Effector memory CD8-positive, alpha-beta T cell (primary cell): ENCODE results near the gene LAMTOR1.

Source experiments
- ATAC-seq: fragments of 150-1000 bp; cut with Tn5 transposase; replicated peaks from 2 replicates; pipeline ENCODE4 v1.10.0; 2021; ENCODE audit warnings: mild to moderate bottlenecking, moderate library complexity
- DNase-seq, 3 experiments: peaks; one replicate each; pipeline ENCODE4 v3.0.0; 2021
- H3K27ac Mint-ChIP-seq, 2 donors: one replicate each; pipeline ENCODE4 v1.8.0; 2022; ENCODE audit warnings: mild to moderate bottlenecking in 2 of 2, mixed read lengths in 2 of 2, moderate library complexity in 2 of 2
- H3K27me3 Mint-ChIP-seq, 2 donors: one replicate each; pipeline ENCODE4 v1.8.0; 2022; ENCODE audit warnings: mixed read lengths in 2 of 2
- H3K36me3 Mint-ChIP-seq: one replicate; pipeline ENCODE4 v1.8.0; 2022; ENCODE audit warnings: mild to moderate bottlenecking, moderate library complexity, mixed read lengths; ENCODE audit not compliant: insufficient read depth
- H3K4me1 Mint-ChIP-seq, 2 donors: one replicate each; pipeline ENCODE4 v1.8.0; 2022; ENCODE audit warnings: low read depth in 2 of 2, mixed read lengths in 2 of 2
- H3K4me3 Mint-ChIP-seq, 2 donors: one replicate each; pipeline ENCODE4 v1.8.0; 2022; ENCODE audit warnings: mild to moderate bottlenecking in 2 of 2, mixed read lengths in 2 of 2, moderate library complexity in 2 of 2
- H3K9me3 Mint-ChIP-seq, 2 donors: one replicate each; pipeline ENCODE4 v1.8.0; 2022; ENCODE audit warnings: mixed read lengths in 2 of 2

LAMTOR1 gene

DNA sequence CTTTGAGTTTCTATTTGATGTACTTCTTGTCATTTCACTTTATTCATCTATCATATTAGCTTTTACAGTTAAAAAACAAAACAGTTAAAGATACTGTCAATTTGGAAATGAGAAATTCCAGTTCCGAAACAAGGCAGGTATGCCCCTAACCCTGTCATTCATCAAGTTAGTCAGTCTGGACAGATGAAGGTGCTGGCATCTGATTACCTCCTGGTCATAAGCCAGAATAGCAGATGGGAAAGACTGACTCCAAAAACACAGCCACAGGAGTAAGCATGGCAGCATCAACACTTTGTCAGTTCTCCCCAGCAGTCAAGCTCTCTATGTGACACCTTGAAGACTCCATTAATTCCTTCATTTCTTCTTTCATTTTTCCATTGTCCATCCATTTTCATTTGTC is 18.1 kb downstream of the LAMTOR1 start:
- no peak for ATAC-seq
- H3K27ac Mint-ChIP-seq = peak overlapping the region in 1 of 2 donors; percentile 58
- peaks cover 14% of the 10 kb centered on the region for H3K36me3 Mint-ChIP-seq
- DNase-seq = no peak
- H3K9me3 Mint-ChIP-seq = no peaks in the 10 kb centered on the region
- H3K4me1 Mint-ChIP-seq = peaks cover 15 to 16% of the 10 kb centered on the region in 2 donors
- no peaks in the 10 kb centered on the region for H3K27me3 Mint-ChIP-seq
- H3K4me3 Mint-ChIP-seq = no peak overlapping the region

- no peak for ATAC-seq
- H3K27ac Mint-ChIP-seq = no peak overlapping the region
- no peaks in the 10 kb centered on the region for H3K9me3 Mint-ChIP-seq
Measured at GRCh38 chr11:72084076-72084475, 19.0 kb downstream of the LAMTOR1 start.

GRCh38 chr11:72083414-72083813 is 19.7 kb downstream of the LAMTOR1 start:
- ATAC-seq (no peak), DNase-seq (no peak)
- no peaks in the 10 kb centered on the region for H3K9me3 Mint-ChIP-seq
- H3K4me1 Mint-ChIP-seq = peaks cover 22 to 27% of the 10 kb centered on the region in 2 donors
- no peak overlapping the region for H3K4me3 Mint-ChIP-seq
- peaks cover 18% of the 10 kb centered on the region for H3K36me3 Mint-ChIP-seq
- peak overlapping the region in 1 of 2 donors; percentile 99 for H3K27ac Mint-ChIP-seq
- no peaks in the 10 kb centered on the region for H3K27me3 Mint-ChIP-seq

More at GRCh38 chr11:72084076-72084475, 19.0 kb downstream of the LAMTOR1 start:
- no peak for DNase-seq
- no peak overlapping the region for H3K4me3 Mint-ChIP-seq
- no peaks in the 10 kb centered on the region for H3K27me3 Mint-ChIP-seq
- H3K36me3 Mint-ChIP-seq = peaks cover 15% of the 10 kb centered on the region
- peaks cover 19 to 22% of the 10 kb centered on the region in 2 donors for H3K4me1 Mint-ChIP-seq

GRCh38 chr11:72081821-72082453 is 21.2 kb downstream of the LAMTOR1 start:
- H3K27ac Mint-ChIP-seq = peak overlapping the region; percentile 99
- peak overlapping the region; percentile 98 to 99 for H3K4me3 Mint-ChIP-seq
- peaks cover 24 to 27% of the 10 kb centered on the region in 2 donors for H3K4me1 Mint-ChIP-seq
- no peak for ATAC-seq
- no peak for DNase-seq
- H3K9me3 Mint-ChIP-seq = no peaks in the 10 kb centered on the region
- peaks cover 15% of the 10 kb centered on the region for H3K36me3 Mint-ChIP-seq
- H3K27me3 Mint-ChIP-seq = no peaks in the 10 kb centered on the region

DNA sequence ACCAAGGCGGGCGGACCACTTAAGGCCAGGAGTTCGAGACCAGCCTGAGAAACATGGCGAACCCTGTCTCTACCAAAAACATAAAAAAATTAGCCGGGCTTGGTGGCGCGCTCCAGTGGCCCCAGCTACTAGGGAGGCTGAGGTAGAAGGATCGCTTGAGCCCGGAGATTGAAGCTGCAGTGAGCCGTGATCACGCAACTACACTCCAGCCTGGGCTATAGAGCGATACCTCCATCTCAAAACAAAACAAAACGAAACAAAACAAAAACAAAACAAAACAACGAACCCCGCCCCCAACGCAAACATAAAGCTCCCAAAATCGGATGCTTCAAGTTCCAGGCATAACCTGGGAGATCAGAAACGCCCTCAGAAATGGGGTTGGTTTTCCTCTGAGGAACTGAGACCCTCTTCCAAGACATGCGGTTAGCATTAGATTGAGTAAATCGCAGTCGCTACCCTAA is 21.9 kb downstream of the LAMTOR1 start:
- Mint-ChIP-seq H3K27me3 (no peaks in the 10 kb centered on the region), H3K36me3 (peaks cover 15% of the 10 kb centered on the region), H3K27ac (peak overlapping the region; percentile 99), H3K9me3 (no peaks in the 10 kb centered on the region), H3K4me1 (peaks cover 24 to 27% of the 10 kb centered on the region in 2 donors), H3K4me3 (peak overlapping the region; percentile 98 to 99)
- ATAC-seq (no peak), DNase-seq (no peak)

DNA sequence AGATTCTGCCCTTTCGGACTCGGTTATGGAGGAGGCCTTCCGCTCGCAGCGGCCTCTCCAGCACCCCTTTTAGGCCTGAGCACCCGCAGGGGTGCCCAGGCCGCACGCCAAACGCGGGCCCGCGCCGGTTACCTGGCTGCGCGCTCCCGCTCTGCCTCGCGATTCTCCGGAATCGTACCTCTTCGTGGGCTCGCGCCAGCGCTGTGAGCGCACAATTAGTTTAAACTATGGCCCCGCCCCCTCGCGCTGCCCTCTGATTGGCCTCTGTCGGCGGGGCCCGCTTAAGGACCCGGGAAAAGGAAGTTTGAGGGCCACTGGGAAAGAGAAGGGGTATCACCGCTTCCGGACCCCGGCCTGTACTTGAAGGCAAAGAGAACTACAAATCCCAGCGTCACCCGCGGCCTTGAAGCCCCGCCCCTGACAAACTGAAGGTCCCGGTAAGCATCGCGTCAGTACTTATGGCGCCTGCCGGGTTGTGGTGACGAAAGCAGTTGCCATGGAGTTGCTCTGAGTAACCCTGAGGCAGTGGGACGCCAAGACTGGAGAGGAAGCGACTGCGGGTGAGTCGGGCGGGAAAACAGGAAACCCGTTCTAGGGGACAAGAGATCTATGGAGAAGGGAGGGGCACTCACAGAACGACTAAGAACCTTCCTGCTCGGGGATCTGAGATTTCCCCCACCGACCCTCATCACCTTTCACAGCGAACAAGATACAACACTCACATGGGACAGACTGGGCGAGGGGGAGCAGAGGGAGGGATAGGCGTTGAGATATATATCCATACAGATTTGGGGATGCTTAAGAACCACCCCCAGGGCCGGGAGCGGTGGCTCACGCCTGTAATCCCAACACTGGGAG is 22.5 kb downstream of the LAMTOR1 start, which contains the start of the genes LRRC51 and NUMA1:
TSS of gene LRRC51 (plus strand) at position 525 of the 858 bp plus-strand sequence. CDS start 8,234 bp downstream, outside the sequence.
TSS of gene NUMA1 (minus strand) at position 217 of the 858 bp plus-strand sequence. CDS start 44,599 bp downstream, outside the sequence.
- Mint-ChIP-seq H3K27ac (peak within 1 kb of the TSS; percentile 99), H3K9me3 (no peaks in the 10 kb centered on the region), H3K4me3 (peak within 1 kb of the TSS; percentile 98 to 99), H3K4me1 (peaks cover 24 to 27% of the 10 kb centered on the region in 2 donors), H3K36me3 (peaks cover 15% of the 10 kb centered on the region), H3K27me3 (no peaks in the 10 kb centered on the region)
- peak; percentile 84 for ATAC-seq
- peak; percentile 98 to 99 (median 98) for DNase-seq

DNA sequence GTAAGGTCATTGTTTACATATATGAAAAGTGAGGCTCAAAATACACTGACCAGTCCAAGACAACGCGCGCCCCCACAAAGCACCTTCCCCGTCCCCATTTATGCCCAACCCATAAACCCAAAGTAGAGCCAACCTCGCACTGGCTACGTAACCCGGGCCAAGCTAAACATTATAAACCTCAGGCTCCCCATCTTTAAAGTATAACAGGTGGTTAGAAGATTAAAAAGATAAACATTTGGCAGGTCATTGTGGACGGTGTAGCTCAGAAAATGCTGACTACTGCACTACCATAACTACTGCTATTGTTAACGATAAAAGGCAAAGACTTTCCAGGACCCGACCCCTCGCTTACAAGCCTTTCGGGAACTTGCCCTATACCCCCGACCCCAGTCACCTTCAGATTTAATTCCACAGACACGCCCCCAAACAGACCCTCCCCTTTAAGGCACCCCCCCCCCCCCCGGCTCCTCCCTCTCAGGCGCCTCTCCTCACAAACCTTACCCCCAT is 23.2 kb downstream of the LAMTOR1 start:
- Mint-ChIP-seq H3K36me3 (peaks cover 15% of the 10 kb centered on the region), H3K9me3 (no peaks in the 10 kb centered on the region), H3K27me3 (no peaks in the 10 kb centered on the region), H3K4me1 (peaks cover 24 to 27% of the 10 kb centered on the region in 2 donors), H3K27ac (peak overlapping the region; percentile 99), H3K4me3 (peak overlapping the region; percentile 98 to 99)
- peak; percentile 40 for ATAC-seq
- DNase-seq = peak in 2 of 3 experiments; percentile 18 to 32

DNA sequence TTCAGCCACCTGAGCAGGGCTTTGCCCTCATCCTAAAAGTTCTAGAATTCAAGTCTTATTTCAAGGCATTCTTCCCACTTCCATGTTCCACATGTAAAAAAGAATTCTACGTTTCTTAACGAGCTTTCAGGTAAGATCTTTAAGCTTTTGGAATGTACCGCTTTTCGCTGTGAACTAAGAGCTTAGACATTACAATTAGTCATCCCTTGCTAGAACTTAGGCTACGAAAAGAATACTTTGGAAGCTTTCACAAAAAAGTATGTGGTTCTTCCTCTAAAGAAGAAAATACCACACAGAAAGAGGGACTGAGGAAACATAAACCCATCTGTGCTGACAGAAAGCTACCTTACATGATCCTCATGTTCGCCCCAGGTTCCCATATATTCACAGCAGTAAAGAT is 24.6 kb downstream of the LAMTOR1 start:
- H3K27ac Mint-ChIP-seq = peak overlapping the region; percentile 99
- ATAC-seq (no peak), DNase-seq (no peak)
- H3K27me3 Mint-ChIP-seq = no peaks in the 10 kb centered on the region
- H3K36me3 Mint-ChIP-seq = peaks cover 18% of the 10 kb centered on the region
- peak overlapping the region; percentile 98 to 99 for H3K4me3 Mint-ChIP-seq
- no peaks in the 10 kb centered on the region for H3K9me3 Mint-ChIP-seq
- peaks cover 24 to 30% of the 10 kb centered on the region in 2 donors for H3K4me1 Mint-ChIP-seq

DNA sequence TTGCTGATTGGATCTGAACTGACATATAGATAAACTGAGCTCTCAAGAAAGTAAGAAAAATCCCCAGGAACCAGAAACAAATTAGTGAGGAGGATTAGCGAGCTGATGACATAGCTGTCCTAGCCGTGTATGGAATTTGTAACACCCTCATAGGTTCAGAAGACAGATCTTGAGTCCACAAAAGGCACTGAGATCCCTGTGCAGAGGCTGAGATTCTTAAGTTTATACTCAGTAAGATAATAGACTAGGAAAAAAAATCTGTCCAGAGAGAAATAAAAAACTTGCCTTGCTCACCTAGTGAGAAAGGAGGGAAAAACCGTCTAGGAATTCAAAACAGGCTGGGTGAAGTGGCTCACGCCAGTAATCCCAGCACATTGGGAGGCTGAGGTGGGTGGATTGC is 27.3 kb downstream of the LAMTOR1 start:
- Mint-ChIP-seq H3K36me3 (peaks cover 17% of the 10 kb centered on the region), H3K9me3 (no peaks in the 10 kb centered on the region), H3K27ac (peak overlapping the region in 1 of 2 donors; percentile 44), H3K4me1 (peaks cover 25 to 26% of the 10 kb centered on the region in 2 donors), H3K4me3 (no peak overlapping the region), H3K27me3 (no peaks in the 10 kb centered on the region)
- no peak for ATAC-seq
- DNase-seq = no peak

DNA sequence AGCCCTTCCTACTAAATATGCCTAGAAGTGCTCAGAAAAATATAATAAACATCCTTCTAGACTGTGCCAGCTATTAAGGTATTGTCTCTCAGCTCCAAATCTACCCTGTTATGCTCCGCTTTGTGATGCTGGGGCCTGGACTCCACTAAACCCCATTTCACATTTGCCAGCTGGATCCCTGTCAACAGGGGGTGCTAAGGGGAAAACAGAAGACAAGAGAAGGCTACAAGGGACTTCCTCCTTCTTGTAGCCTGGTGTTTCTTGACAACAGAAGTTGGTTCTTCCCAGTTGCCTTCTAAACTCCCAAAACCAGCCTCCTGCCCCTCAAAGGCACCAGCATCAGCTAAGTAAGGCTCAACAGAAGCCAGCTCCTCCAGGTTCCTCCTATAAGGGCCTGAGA is 28.0 kb downstream of the LAMTOR1 start:
- Mint-ChIP-seq H3K4me3 (no peak overlapping the region), H3K36me3 (peaks cover 10% of the 10 kb centered on the region), H3K27ac (peak overlapping the region in 1 of 2 donors; percentile 44), H3K27me3 (no peaks in the 10 kb centered on the region), H3K9me3 (no peaks in the 10 kb centered on the region), H3K4me1 (peaks cover 21 to 25% of the 10 kb centered on the region in 2 donors)
- ATAC-seq = no peak
- no peak for DNase-seq

DNA sequence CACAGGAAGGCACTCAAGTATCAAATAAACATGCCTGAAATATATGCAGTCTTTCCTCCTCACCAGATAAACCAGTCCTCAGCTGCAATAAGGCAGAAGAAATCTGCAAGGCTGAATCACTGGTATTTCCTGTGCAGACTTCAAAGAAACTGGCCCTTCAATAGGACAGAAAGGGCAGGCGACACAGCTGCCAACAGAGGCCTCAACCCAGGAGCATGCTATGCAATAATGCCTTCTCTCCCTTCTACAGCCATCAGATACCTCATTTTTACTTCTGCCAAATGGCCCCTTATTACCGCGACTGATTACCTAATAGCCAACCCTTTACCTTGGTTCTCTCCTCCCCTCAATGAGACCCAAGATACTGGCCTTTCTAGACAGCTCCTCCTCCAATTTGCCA is 30.7 kb downstream of the LAMTOR1 start:
- H3K27ac Mint-ChIP-seq = no peak overlapping the region
- ATAC-seq (no peak), DNase-seq (no peak)
- peaks cover 4% of the 10 kb centered on the region for H3K36me3 Mint-ChIP-seq
- H3K4me3 Mint-ChIP-seq = no peak overlapping the region
- H3K4me1 Mint-ChIP-seq = peaks cover 19 to 21% of the 10 kb centered on the region in 2 donors
- no peaks in the 10 kb centered on the region for H3K9me3 Mint-ChIP-seq
- H3K27me3 Mint-ChIP-seq = no peaks in the 10 kb centered on the region

GRCh38 chr11:72070491-72070890 is 32.6 kb downstream of the LAMTOR1 start:
- Mint-ChIP-seq H3K27ac (peak overlapping the region in 1 of 2 donors; percentile 87), H3K36me3 (peaks cover 6% of the 10 kb centered on the region), H3K9me3 (no peaks in the 10 kb centered on the region), H3K4me3 (peak overlapping the region in 1 of 2 donors; percentile 7), H3K4me1 (peaks cover 19 to 21% of the 10 kb centered on the region in 2 donors), H3K27me3 (no peaks in the 10 kb centered on the region)
- DNase-seq (no peak), ATAC-seq (no peak)

GRCh38 chr11:72069787-72070251 is 33.3 kb downstream of the LAMTOR1 start:
- Mint-ChIP-seq H3K4me3 (peak overlapping the region in 1 of 2 donors; percentile 7), H3K9me3 (no peaks in the 10 kb centered on the region), H3K4me1 (peaks cover 19 to 21% of the 10 kb centered on the region in 2 donors), H3K27ac (peak overlapping the region; percentile 87 to 90), H3K27me3 (no peaks in the 10 kb centered on the region), H3K36me3 (peaks cover 6% of the 10 kb centered on the region)
- DNase-seq = no peak
- ATAC-seq = peak; percentile 42
